ENCODE measurements around the gene HAPSTR1. TPM values are rescaled to one million over a fixed set of nuclear protein-coding genes. Genes with fewer than 3 reads are reported as not detected.
"Not testable (repeated sequence)": the region's sequence is repeated elsewhere in the genome, so short reads cannot be mapped to it uniquely, and the experiment has no call there.

The HAPSTR1 gene
- total and polyA plus RNA-seq, 4 donors, result 6.5 to 46.5 (median 17.7) TPM

DNA sequence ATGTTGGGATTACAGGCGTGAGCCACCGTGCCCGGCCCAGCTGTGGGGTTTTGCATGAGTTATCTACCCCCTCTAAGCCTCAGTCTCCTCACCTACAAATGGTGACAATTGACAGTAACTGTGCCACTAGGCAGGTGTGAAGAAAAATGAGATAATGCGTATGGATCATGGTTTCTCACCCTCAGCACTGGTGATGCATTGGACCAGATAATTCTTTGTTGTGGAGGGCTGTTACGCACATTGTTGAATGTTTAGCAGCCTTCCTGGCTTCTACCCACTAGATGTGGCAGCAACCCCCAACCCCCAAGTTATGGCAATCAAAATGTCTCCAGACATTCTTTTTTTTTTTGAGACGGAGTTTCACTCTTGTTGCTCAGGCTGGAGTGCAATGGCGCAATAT, 9.0 kb upstream of the HAPSTR1 start:
- Histone ChIP-seq H3K36me3 (ENCODE audit: control insufficient read depth in 4 of 4, insufficient read depth in 3 of 4, low read depth in 1 of 4, low read length in 3 of 4) (no peaks in the 10 kb centered on the region), H3K27me3 (ENCODE audit: control insufficient read depth in 4 of 4, insufficient read depth in 4 of 4, low read length in 3 of 4) (no peaks in the 10 kb centered on the region), H3K9ac (ENCODE audit: low read depth in 1 of 2, low read length in 2 of 2) (no peak overlapping the region), H3K9me3 (ENCODE audit: control insufficient read depth in 4 of 4, low read length in 3 of 4) (no peaks in the 10 kb centered on the region), H3K4me3 (ENCODE audit: low read depth in 1 of 3, low read length in 3 of 3) (no peak overlapping the region), H3K27ac (ENCODE audit: low read depth in 1 of 2, low read length in 2 of 2) (no peak overlapping the region), H3K4me1 (ENCODE audit: control insufficient read depth in 4 of 4, insufficient read depth in 4 of 4, low read length in 3 of 4) (no peaks in the 10 kb centered on the region)
- TF ChIP-seq FOXA1 (IDR thresholded peaks at IDR 0.05) (no peak), HNF4G (IDR thresholded peaks at IDR 0.05) (no peak), GABPA (IDR thresholded peaks at IDR 0.05 in 1 of 2, conservative IDR thresholded peaks at IDR 0.05 in 1 of 2) (no peak), JUND (IDR thresholded peaks at IDR 0.05) (no peak), RXRA (IDR thresholded peaks at IDR 0.05) (no peak), NR2F2 (IDR thresholded peaks at IDR 0.05) (no peak), RAD21 (IDR thresholded peaks at IDR 0.05) (no peak), HNF4A (conservative IDR thresholded peaks at IDR 0.05) (no peak)
- TF ChIP-seq, protein P1, sequence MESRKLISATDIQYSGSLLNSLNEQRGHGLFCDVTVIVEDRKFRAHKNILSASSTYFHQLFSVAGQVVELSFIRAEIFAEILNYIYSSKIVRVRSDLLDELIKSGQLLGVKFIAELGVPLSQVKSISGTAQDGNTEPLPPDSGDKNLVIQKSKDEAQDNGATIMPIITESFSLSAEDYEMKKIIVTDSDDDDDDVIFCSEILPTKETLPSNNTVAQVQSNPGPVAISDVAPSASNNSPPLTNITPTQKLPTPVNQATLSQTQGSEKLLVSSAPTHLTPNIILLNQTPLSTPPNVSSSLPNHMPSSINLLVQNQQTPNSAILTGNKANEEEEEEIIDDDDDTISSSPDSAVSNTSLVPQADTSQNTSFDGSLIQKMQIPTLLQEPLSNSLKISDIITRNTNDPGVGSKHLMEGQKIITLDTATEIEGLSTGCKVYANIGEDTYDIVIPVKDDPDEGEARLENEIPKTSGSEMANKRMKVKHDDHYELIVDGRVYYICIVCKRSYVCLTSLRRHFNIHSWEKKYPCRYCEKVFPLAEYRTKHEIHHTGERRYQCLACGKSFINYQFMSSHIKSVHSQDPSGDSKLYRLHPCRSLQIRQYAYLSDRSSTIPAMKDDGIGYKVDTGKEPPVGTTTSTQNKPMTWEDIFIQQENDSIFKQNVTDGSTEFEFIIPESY (IDR thresholded peaks at IDR 0.05), result no peak
- TF ChIP-seq, protein P2, sequence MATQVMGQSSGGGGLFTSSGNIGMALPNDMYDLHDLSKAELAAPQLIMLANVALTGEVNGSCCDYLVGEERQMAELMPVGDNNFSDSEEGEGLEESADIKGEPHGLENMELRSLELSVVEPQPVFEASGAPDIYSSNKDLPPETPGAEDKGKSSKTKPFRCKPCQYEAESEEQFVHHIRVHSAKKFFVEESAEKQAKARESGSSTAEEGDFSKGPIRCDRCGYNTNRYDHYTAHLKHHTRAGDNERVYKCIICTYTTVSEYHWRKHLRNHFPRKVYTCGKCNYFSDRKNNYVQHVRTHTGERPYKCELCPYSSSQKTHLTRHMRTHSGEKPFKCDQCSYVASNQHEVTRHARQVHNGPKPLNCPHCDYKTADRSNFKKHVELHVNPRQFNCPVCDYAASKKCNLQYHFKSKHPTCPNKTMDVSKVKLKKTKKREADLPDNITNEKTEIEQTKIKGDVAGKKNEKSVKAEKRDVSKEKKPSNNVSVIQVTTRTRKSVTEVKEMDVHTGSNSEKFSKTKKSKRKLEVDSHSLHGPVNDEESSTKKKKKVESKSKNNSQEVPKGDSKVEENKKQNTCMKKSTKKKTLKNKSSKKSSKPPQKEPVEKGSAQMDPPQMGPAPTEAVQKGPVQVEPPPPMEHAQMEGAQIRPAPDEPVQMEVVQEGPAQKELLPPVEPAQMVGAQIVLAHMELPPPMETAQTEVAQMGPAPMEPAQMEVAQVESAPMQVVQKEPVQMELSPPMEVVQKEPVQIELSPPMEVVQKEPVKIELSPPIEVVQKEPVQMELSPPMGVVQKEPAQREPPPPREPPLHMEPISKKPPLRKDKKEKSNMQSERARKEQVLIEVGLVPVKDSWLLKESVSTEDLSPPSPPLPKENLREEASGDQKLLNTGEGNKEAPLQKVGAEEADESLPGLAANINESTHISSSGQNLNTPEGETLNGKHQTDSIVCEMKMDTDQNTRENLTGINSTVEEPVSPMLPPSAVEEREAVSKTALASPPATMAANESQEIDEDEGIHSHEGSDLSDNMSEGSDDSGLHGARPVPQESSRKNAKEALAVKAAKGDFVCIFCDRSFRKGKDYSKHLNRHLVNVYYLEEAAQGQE (IDR thresholded peaks at IDR 0.05), result no peak
- TF ChIP-seq, protein P3, sequence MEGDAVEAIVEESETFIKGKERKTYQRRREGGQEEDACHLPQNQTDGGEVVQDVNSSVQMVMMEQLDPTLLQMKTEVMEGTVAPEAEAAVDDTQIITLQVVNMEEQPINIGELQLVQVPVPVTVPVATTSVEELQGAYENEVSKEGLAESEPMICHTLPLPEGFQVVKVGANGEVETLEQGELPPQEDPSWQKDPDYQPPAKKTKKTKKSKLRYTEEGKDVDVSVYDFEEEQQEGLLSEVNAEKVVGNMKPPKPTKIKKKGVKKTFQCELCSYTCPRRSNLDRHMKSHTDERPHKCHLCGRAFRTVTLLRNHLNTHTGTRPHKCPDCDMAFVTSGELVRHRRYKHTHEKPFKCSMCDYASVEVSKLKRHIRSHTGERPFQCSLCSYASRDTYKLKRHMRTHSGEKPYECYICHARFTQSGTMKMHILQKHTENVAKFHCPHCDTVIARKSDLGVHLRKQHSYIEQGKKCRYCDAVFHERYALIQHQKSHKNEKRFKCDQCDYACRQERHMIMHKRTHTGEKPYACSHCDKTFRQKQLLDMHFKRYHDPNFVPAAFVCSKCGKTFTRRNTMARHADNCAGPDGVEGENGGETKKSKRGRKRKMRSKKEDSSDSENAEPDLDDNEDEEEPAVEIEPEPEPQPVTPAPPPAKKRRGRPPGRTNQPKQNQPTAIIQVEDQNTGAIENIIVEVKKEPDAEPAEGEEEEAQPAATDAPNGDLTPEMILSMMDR (IDR thresholded peaks at IDR 0.05; ENCODE audit: low read depth, low read length, missing input control), result no peak
- DNase-seq (ENCODE audit: low spot score), result no peak
- WGBS, result 80% methylated on average over 7 of the region's 7 CpGs

DNA sequence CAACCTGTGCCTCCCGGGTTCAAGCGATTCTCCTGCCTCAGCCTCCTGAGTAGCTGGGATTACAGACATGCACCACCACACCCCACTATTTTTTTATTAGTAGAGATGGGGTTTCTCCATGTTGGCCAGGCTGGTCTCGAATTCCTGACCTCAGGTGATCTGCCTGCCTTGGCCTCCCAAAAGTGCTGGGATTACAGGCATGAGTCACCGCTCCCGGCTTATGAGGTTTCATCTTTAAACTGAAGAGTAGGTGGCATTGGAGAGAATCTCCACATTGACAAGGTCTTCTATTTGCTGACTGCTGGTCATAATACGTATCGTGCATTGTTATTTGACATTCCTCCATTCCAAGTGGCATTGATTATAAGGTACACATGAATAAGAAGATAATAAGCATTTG, 3.7 kb upstream of the HAPSTR1 start:
- H3K4me1 ChIP-seq (ENCODE audit: control insufficient read depth in 4 of 4, insufficient read depth in 4 of 4, low read length in 3 of 4); H3K27me3 ChIP-seq (ENCODE audit: control insufficient read depth in 4 of 4, insufficient read depth in 4 of 4, low read length in 3 of 4); H3K9ac ChIP-seq (ENCODE audit: low read depth in 1 of 2, low read length in 2 of 2); DNase-seq (ENCODE audit: low spot score); H3K36me3 ChIP-seq (ENCODE audit: control insufficient read depth in 4 of 4, insufficient read depth in 3 of 4, low read depth in 1 of 4, low read length in 3 of 4); H3K9me3 ChIP-seq (ENCODE audit: control insufficient read depth in 4 of 4, low read length in 3 of 4); H3K4me3 ChIP-seq (ENCODE audit: low read depth in 1 of 3, low read length in 3 of 3); H3K27ac ChIP-seq (ENCODE audit: low read depth in 1 of 2, low read length in 2 of 2): not testable (repeated sequence)
- WGBS, result 97% methylated on average over 7 of the region's 7 CpGs

DNA sequence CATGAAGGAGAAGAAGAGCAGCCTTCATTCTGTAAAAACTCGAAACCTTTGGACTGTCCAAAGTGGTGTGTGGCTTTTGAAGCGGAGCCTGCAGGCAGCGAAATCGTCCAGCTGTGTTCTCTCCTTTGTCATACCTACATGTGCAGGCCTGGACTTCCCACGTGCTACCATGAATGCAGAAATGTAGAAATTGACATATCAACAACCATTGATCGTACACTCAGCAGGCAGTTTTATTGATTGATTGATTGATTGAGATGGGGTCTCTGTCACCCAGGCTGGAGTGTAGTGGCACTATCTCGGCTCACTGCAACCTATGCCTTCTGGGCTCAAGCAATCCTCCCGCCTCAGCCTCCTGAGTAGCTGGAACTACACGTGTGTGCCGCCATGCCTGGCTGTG, 2.6 kb upstream of the HAPSTR1 start:
- H3K4me3 ChIP-seq (ENCODE audit: low read depth in 1 of 3, low read length in 3 of 3), result no peak overlapping the region
- peaks cover 2 to 9% (median 7%) of the 10 kb centered on the region in 4 donors for H3K4me1 ChIP-seq (ENCODE audit: control insufficient read depth in 4 of 4, insufficient read depth in 4 of 4, low read length in 3 of 4)
- no peak overlapping the region for H3K9ac ChIP-seq (ENCODE audit: low read depth in 1 of 2, low read length in 2 of 2)
- WGBS, result 95% methylated on average over 10 of the region's 10 CpGs
- DNase-seq (ENCODE audit: low spot score), result no peak
- H3K27ac ChIP-seq (ENCODE audit: low read depth in 1 of 2, low read length in 2 of 2), result no peak overlapping the region
- H3K36me3 ChIP-seq (ENCODE audit: control insufficient read depth in 4 of 4, insufficient read depth in 3 of 4, low read depth in 1 of 4, low read length in 3 of 4), result no peaks in the 10 kb centered on the region
- no peaks in the 10 kb centered on the region for H3K9me3 ChIP-seq (ENCODE audit: control insufficient read depth in 4 of 4, low read length in 3 of 4)
- H3K27me3 ChIP-seq (ENCODE audit: control insufficient read depth in 4 of 4, insufficient read depth in 4 of 4, low read length in 3 of 4), result no peaks in the 10 kb centered on the region
- TF ChIP-seq RXRA (IDR thresholded peaks at IDR 0.05) (no peak), GABPA (IDR thresholded peaks at IDR 0.05 in 1 of 2, conservative IDR thresholded peaks at IDR 0.05 in 1 of 2) (no peak), FOXA1 (IDR thresholded peaks at IDR 0.05) (no peak), HNF4G (IDR thresholded peaks at IDR 0.05) (no peak), TAF1 (conservative IDR thresholded peaks at IDR 0.05) (no peak), JUND (IDR thresholded peaks at IDR 0.05) (no peak), FOXA2 (IDR thresholded peaks at IDR 0.05) (no peak), NR2F2 (IDR thresholded peaks at IDR 0.05) (no peak)
- TF ChIP-seq, protein P1 (IDR thresholded peaks at IDR 0.05), result no peak
- TF ChIP-seq, protein P4, sequence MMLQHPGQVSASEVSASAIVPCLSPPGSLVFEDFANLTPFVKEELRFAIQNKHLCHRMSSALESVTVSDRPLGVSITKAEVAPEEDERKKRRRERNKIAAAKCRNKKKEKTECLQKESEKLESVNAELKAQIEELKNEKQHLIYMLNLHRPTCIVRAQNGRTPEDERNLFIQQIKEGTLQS (IDR thresholded peaks at IDR 0.05), result no peak
- TF ChIP-seq, protein P3 (IDR thresholded peaks at IDR 0.05; ENCODE audit: low read depth, low read length, missing input control), result no peak
- TF ChIP-seq, protein P5, sequence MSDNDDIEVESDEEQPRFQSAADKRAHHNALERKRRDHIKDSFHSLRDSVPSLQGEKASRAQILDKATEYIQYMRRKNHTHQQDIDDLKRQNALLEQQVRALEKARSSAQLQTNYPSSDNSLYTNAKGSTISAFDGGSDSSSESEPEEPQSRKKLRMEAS (IDR thresholded peaks at IDR 0.05), result no peak

All from liver (tissue), 9 donors.